T-cell (primary cell): Measurements from ENCODE around the gene NKAIN2. TPM values are rescaled to one million over a fixed set of nuclear protein-coding genes. Genes with fewer than 3 reads are reported as not detected.

ENCODE experiments used
- ATAC-seq, 4 experiments: fragments of 200-7000 bp in 3 of 4; fragments of 150-1000 bp in 1 of 4; cut with Tn5 transposase; replicated peaks in 1 of 4; 1 replicate in 3 of 4; 2 replicates in 1 of 4; pipeline ENCODE4 v1.10.0; 2021; ENCODE audit warnings: moderate library complexity in 3 of 4, mild to moderate bottlenecking in 2 of 4, moderate number of reproducible peaks in 1 of 4
- CTCF ChIA-PET, 2 donors: fragments of 300-600 bp; sonication (Branson Sonifier 250); formaldehyde crosslinking; loops; one replicate each; lab custom pipeline; 2022; ENCODE audit warnings: antibody characterized with exemption in 2 of 2; lab: Charles Lee
- POLR2A ChIA-PET, 2 donors: fragments of 300-600 bp; sonication (Branson Sonifier 250); formaldehyde crosslinking; loops; one replicate each; lab custom pipeline; 2022; ENCODE audit warnings: antibody characterized with exemption in 2 of 2; lab: Charles Lee
- DNase-seq, 35 experiments: peaks; one replicate each; pipeline versions ENCODE4 v3.0.0 to v3.0.0-alpha.2; 2013 to 2023
- H3K27ac ChIP-seq: one replicate; pipeline ENCODE4 v1.5.1; 2013; ENCODE audit warnings: low read length
- H3K27me3 ChIP-seq, 2 experiments: replicated peaks in 1 of 2; 1 replicate in 1 of 2; 2 replicates in 1 of 2; pipeline versions ENCODE4 v1.6.1 to v1.7.0; 2013; ENCODE audit warnings: low read length in 1 of 2, mixed read lengths in 1 of 2; ENCODE audit not compliant: control insufficient read depth in 2 of 2, insufficient read depth in 2 of 2; ENCODE audit errors: extremely low read depth in 1 of 2
- H3K36me3 ChIP-seq, 2 donors: 1 replicate in 1 of 2; 2 replicates in 1 of 2; pipeline versions ENCODE4 v1.6.1 to v1.7.0; 2013; ENCODE audit warnings: low read length in 1 of 2; ENCODE audit not compliant: control insufficient read depth in 2 of 2, insufficient read depth in 1 of 2; ENCODE audit errors: extremely low read depth in 1 of 2
- H3K4me1 ChIP-seq, 2 experiments: 1 replicate in 1 of 2; 2 replicates in 1 of 2; pipeline versions ENCODE4 v1.6.1 to v1.7.0; 2013; ENCODE audit warnings: low read length in 2 of 2, mixed read lengths in 1 of 2; ENCODE audit not compliant: insufficient read depth in 2 of 2, control insufficient read depth in 1 of 2; ENCODE audit errors: extremely low read depth in 1 of 2
- H3K4me3 ChIP-seq, 2 donors: 1 replicate in 1 of 2; 2 replicates in 1 of 2; pipeline versions ENCODE4 v1.5.1 to v1.7.0; 2013; ENCODE audit warnings: mild to moderate bottlenecking in 2 of 2, low read length in 1 of 2, moderate library complexity in 1 of 2; ENCODE audit not compliant: control insufficient read depth in 1 of 2; ENCODE audit errors: extremely low read depth in 1 of 2
- H3K9me3 ChIP-seq: 2 replicates; pipeline ENCODE4 v1.7.0; 2013
- H3K27ac Mint-ChIP-seq, 2 donors: one replicate each; pipeline ENCODE4 v1.8.0; 2020 to 2021; ENCODE audit warnings: mild to moderate bottlenecking in 2 of 2, mixed read lengths in 2 of 2
- H3K27me3 Mint-ChIP-seq, 2 donors: one replicate each; pipeline ENCODE4 v1.8.0; 2021 to 2022; ENCODE audit warnings: mixed read lengths in 2 of 2
- H3K36me3 Mint-ChIP-seq: one replicate; pipeline ENCODE4 v1.8.0; 2021; ENCODE audit warnings: mixed read lengths
- H3K4me1 Mint-ChIP-seq, 3 donors: one replicate each; pipeline ENCODE4 v1.8.0; 2020 to 2022; ENCODE audit warnings: mixed read lengths in 3 of 3, mild to moderate bottlenecking in 1 of 3
- H3K4me3 Mint-ChIP-seq, 3 donors: one replicate each; pipeline ENCODE4 v1.8.0; 2020 to 2022; ENCODE audit warnings: mild to moderate bottlenecking in 3 of 3, mixed read lengths in 3 of 3, moderate library complexity in 3 of 3
- H3K9me3 Mint-ChIP-seq, 3 donors: one replicate each; pipeline ENCODE4 v1.8.0; 2020 to 2022; ENCODE audit warnings: mixed read lengths in 3 of 3
- WGBS: methylation state at CpG from one replicate; pipeline ENCODE4 v1.1.5; 2013; ENCODE audit warnings: missing lambda C conversion rate; ENCODE audit not compliant: insufficient coverage; 5-methylcytosine and 5-hydroxymethylcytosine counted together
- total RNA-seq, 35 experiments: library from RNA in 6 of 35; stranded (reverse) in 6 of 35; fragments of 120-200 nt in 1 of 35; gene quantifications; one replicate each; pipeline versions ENCODE4 v1.2.1 to v1.2.4 and lab custom pipeline; 2013 to 2026

NKAIN2 gene
- total RNA-seq, 5 donors from 2014 or later (not counting 1 experiment from before 2014, with no cell fraction given): 0.13 TPM; not detected in 4

- Histone ChIP-seq H3K4me3 (no peak overlapping the region), H3K9me3 (no peaks in the 10 kb centered on the region), H3K36me3 (no peaks in the 10 kb centered on the region), H3K4me1 (no peaks in the 10 kb centered on the region), H3K27me3 (no peaks in the 10 kb centered on the region), H3K27ac (no peak overlapping the region)
- Mint-ChIP-seq H3K36me3 (no peaks in the 10 kb centered on the region), H3K27me3 (peaks cover 0 to 4% of the 10 kb centered on the region in 2 donors), H3K9me3 (no peaks in the 10 kb centered on the region), H3K4me1 (no peaks in the 10 kb centered on the region), H3K4me3 (no peak overlapping the region), H3K27ac (no peak overlapping the region)
- CTCF ChIA-PET: no interaction called here
- POLR2A ChIA-PET: no interaction called here
- DNase-seq (no peak), ATAC-seq (no peak)
Measured at GRCh38 chr6:124793398-124793797, 989.7 kb downstream of the NKAIN2 start.

DNA sequence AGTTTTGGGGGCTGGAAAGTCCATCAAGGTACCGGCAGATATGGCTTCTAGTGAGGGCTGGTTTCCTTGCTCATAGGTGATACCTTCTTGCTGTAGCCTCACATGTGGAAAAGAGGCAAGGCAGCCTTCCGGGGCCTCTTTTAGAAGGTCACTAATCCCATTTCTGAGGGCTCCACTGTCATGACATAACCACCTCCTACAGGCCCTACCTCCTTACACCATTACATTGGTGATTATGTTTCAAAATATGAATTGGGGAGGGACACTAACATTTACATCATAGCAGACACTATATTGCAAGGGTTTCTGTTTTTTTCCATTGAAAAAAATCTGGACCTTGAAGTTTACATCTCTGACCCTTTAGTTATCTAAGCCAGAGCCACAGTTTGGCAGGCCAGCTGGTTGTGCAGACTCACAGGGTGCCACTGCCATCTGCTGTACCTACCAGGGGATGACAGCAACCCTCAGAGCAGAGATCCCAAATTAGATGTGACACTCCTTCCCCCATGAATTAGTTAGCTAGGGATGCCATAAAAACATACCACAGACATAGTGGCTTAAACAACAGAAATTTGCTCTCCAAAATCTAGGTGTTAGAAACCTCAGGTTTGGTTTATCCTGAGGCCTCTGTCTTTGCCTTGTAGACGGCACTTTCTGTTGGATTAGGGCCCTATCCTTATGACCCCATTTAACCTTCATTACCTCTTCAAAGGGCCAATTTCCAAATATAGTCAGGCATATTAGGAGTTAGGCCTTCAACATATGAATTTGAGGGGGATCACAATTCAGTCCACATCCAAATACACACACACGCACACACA is 992.2 kb downstream of the NKAIN2 start:
- POLR2A ChIA-PET: no interaction called here
- no peak for ATAC-seq
- 80% methylated on average over 1 of the region's 4 CpGs for WGBS

DNA sequence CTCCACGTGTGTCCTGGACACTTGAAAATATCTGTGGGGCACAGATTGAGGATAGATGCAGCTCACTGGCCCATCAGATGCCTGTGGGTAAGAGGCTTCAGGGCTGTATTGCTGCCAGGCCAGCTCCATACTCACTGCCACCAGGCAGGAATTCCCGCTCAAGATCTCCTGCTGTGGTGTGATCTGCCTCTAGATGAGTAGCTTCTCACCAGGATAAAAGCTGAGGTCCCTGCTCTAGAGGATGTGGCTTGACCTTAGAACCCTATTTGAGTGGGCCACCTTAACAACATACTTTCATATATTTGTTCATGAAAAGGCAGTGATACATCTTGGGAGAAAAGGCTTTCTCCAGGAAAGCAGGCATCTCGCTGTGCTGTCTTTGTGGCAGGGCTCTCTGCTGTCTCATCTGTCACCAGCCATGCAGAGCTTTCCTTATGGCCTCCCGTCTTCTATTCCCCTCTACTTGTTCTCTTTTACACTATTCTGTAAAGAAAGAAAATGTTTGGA is 992.9 kb downstream of the NKAIN2 start:
- Mint-ChIP-seq H3K9me3 (no peaks in the 10 kb centered on the region), H3K27ac (no peak overlapping the region), H3K27me3 (peaks cover 0 to 4% of the 10 kb centered on the region in 2 donors), H3K4me3 (no peak overlapping the region), H3K4me1 (no peaks in the 10 kb centered on the region), H3K36me3 (no peaks in the 10 kb centered on the region)
- Histone ChIP-seq H3K27me3 (no peaks in the 10 kb centered on the region), H3K36me3 (no peaks in the 10 kb centered on the region), H3K27ac (no peak overlapping the region), H3K9me3 (no peaks in the 10 kb centered on the region), H3K4me1 (no peaks in the 10 kb centered on the region), H3K4me3 (no peak overlapping the region)
- no peak for DNase-seq
- ChIA-PET POLR2A (no interaction called here), CTCF (no interaction called here)
- 67% methylated on average over 1 of the region's 4 CpGs for WGBS
- ATAC-seq: no peak

More for the DNA sequence above, 992.2 kb downstream of the NKAIN2 start:
- Histone ChIP-seq H3K27me3 (no peaks in the 10 kb centered on the region), H3K4me1 (no peaks in the 10 kb centered on the region), H3K4me3 (no peak overlapping the region), H3K27ac (no peak overlapping the region), H3K36me3 (no peaks in the 10 kb centered on the region), H3K9me3 (no peaks in the 10 kb centered on the region)
- no peak overlapping the region for H3K27ac Mint-ChIP-seq
- CTCF ChIA-PET: interaction anchor here in 1 of 2 donors (0.6 kb wide), 1 partner anchor 15 kb away, joined by 7 read pairs; no protein-coding TSS in a partner anchor
- H3K4me1 Mint-ChIP-seq: no peaks in the 10 kb centered on the region
- DNase-seq: no peak
- H3K36me3 Mint-ChIP-seq: no peaks in the 10 kb centered on the region
- no peaks in the 10 kb centered on the region for H3K9me3 Mint-ChIP-seq
- H3K4me3 Mint-ChIP-seq: no peak overlapping the region
- peaks cover 0 to 4% of the 10 kb centered on the region in 2 donors for H3K27me3 Mint-ChIP-seq

GRCh38 chr6:124797224-124797623 is 993.6 kb downstream of the NKAIN2 start:
- Histone ChIP-seq H3K36me3 (no peaks in the 10 kb centered on the region), H3K27me3 (no peaks in the 10 kb centered on the region), H3K4me3 (no peak overlapping the region), H3K27ac (no peak overlapping the region), H3K4me1 (no peaks in the 10 kb centered on the region), H3K9me3 (no peaks in the 10 kb centered on the region)
- ChIA-PET POLR2A (no interaction called here), CTCF (no interaction called here)
- no peaks in the 10 kb centered on the region for H3K9me3 Mint-ChIP-seq
- H3K36me3 Mint-ChIP-seq: no peaks in the 10 kb centered on the region
- H3K27ac Mint-ChIP-seq: no peak overlapping the region
- H3K27me3 Mint-ChIP-seq: peaks cover 0 to 4% of the 10 kb centered on the region in 2 donors
- no peak for DNase-seq
- H3K4me1 Mint-ChIP-seq: no peaks in the 10 kb centered on the region
- H3K4me3 Mint-ChIP-seq: no peak overlapping the region
- no peak for ATAC-seq

GRCh38 chr6:124798942-124799496 is 995.4 kb downstream of the NKAIN2 start:
- no CpG with 5 or more reads among the region's 3 CpGs for WGBS
- H3K9me3 ChIP-seq: no peaks in the 10 kb centered on the region

DNA sequence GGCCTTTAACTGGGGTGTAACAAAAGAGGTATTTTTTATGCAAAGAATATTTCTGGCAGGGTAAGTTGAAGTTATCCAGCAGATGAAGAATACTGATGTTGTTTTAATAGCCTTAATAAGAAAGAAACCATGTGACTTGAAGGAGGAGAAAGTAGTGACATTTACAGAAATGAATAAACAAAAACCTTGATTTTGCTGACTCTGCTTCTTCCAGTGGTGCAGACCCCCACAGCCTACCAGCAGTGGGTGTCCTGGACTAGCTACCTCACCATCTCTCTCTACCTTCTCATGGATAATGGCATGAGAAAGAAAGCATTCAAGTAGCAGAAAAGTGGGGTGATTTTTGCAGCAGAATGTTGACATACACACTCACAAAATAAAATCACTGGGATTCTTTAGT is 996.0 kb downstream of the NKAIN2 start:
- Mint-ChIP-seq H3K4me1 (no peaks in the 10 kb centered on the region), H3K27ac (no peak overlapping the region), H3K36me3 (no peaks in the 10 kb centered on the region), H3K9me3 (no peaks in the 10 kb centered on the region), H3K4me3 (no peak overlapping the region), H3K27me3 (peaks cover 0 to 4% of the 10 kb centered on the region in 2 donors)
- ATAC-seq (no peak), DNase-seq (no peak)
- ChIA-PET CTCF (interaction anchor here in 1 of 2 donors (0.7 kb wide), 1 partner anchor 11 kb away, joined by 4 read pairs; no protein-coding TSS in a partner anchor), POLR2A (no interaction called here)
- Histone ChIP-seq H3K9me3 (no peaks in the 10 kb centered on the region), H3K4me3 (no peak overlapping the region), H3K27ac (no peak overlapping the region), H3K36me3 (no peaks in the 10 kb centered on the region), H3K27me3 (no peaks in the 10 kb centered on the region), H3K4me1 (no peaks in the 10 kb centered on the region)

More at GRCh38 chr6:124798942-124799496, 995.4 kb downstream of the NKAIN2 start:
- H3K4me3 ChIP-seq: no peak overlapping the region
- peaks cover 0 to 4% of the 10 kb centered on the region in 2 donors for H3K27me3 Mint-ChIP-seq
- no peaks in the 10 kb centered on the region for H3K4me1 Mint-ChIP-seq
- no peaks in the 10 kb centered on the region for H3K36me3 Mint-ChIP-seq
- H3K27me3 ChIP-seq: no peaks in the 10 kb centered on the region
- no peaks in the 10 kb centered on the region for H3K36me3 ChIP-seq
- H3K4me1 ChIP-seq: no peaks in the 10 kb centered on the region
- H3K27ac ChIP-seq: no peak overlapping the region
- H3K4me3 Mint-ChIP-seq: no peak overlapping the region
- CTCF ChIA-PET: no interaction called here
- DNase-seq: no peak
- no peak overlapping the region for H3K27ac Mint-ChIP-seq
- ATAC-seq: no peak
- no peaks in the 10 kb centered on the region for H3K9me3 Mint-ChIP-seq
- POLR2A ChIA-PET: no interaction called here
